Erythroblast (primary cell): Measurements from ENCODE around the gene NT5DC2.
"Not testable (repeated sequence)": the region's sequence is repeated elsewhere in the genome, so short reads cannot be mapped to it uniquely, and the experiment has no call there.

Experiments
- DNase-seq, 2 experiments: peaks; one replicate each; lab custom pipeline; 2025; lab: John Stamatoyannopoulos, UW
- GATA1 ChIP-seq: IDR thresholded peaks from 2 replicates; pipeline ENCODE4 v1.6.1; 2011; ENCODE audit warnings: low read depth, mild to moderate bottlenecking, control low read depth, low read length, moderate library complexity
- POLR2A ChIP-seq: IDR thresholded peaks from 2 replicates; pipeline ENCODE4 v1.6.1; 2011; ENCODE audit warnings: mild to moderate bottlenecking, low read length

Gene NT5DC2

DNA sequence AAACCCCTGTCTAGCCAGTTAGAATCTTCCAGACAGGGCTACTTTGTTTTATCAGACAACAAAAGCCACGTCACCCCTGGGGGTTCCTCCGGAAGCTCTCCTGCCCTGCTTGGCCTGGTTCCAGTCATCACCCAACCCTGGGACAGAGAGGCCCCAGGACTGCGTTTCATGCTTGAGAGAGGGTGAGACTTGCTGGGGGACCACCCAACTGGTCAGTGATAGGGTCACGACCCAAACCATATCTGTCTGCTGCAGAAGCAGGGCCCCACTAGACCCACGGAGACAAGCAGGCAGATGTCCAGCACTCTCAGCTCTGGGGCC, 1.2 kb downstream of the NT5DC2 start:
- TF ChIP-seq POLR2A: peak; percentile 26
- no peak for TF ChIP-seq GATA1

DNA sequence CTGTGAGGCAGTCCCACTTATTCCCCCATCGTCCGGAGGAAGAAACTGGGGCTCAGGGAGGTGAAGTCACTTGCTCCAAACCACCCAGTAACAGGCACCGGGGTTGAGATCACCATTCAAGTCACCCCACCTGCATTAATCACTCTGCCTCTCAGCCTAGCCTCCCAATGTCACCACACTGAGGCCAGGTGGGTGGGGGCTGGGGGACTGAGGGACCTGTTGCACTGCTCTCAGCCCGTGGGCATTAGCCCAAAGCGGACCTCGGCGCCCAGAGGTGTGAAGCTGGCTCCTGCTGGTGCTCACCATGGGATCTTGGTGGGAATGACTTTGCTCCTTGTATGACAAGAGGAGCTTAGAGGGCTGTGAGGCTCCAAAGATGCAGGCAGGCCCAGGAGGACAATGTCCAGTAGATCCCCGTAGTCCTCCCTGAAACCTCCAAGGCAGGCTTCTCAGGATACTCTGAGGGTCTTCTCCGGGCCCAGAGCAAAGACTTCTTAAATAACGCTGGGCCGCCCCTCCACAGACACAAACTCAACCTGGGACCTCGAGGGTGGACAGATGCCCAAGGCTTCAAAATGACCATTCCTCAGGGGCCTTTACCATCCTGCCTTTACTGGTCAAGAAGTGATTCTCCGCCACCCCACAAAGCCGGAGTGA, 1.7 kb downstream of the NT5DC2 start:
- peak in 1 of 2 experiments; percentile 49 for DNase-seq
- TF ChIP-seq POLR2A: no peak
- TF ChIP-seq GATA1: no peak

More for the DNA sequence above, 1.2 kb downstream of the NT5DC2 start:
- DNase-seq: peak; percentile 88 to 93

DNA sequence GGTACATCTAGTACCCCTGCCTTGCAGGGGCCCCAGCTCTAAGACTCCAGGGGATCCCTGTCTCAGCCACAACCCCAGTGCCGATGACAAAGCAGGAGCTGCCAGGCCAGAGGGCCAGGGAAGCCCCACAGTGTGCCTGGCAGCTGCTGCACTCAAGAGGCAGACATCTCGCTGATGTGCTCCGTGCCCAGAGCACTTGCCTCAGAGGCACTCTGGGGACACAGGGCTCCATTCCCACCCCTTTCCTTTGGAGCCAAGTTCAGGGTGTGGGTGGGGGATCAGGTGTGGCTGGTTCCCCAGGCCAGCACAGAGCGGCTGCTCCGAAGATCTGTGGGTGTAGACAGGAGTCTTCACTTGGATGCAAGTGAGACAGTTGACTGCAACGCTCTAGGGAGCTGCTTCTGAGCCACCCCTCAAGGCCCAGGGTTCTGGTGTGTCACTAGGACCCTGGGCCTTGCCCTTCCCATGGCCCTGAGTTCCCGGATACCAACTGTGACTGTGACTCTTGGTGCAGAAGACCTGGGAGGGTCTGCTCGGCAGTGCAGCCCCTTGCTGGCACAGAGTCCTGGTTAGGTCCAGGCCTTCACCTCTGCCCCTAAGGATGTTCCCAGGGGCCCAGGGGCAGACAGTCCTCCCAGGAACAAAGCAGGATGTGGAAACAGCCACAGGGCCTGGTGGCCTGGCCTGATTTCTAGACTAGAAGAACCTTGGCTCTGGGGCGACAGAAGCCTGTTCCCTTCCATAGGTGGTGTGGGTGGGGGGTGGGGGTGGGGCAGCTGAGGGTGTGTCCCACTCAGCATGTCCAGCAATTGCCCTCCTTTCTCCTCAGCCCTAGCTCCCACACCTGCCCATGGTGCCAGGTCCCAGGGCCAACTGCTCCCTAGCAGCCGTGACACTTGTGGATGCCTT, 2.5 kb downstream of the NT5DC2 start:
- no peak for DNase-seq
- TF ChIP-seq GATA1: no peak
- TF ChIP-seq POLR2A: no peak

DNA sequence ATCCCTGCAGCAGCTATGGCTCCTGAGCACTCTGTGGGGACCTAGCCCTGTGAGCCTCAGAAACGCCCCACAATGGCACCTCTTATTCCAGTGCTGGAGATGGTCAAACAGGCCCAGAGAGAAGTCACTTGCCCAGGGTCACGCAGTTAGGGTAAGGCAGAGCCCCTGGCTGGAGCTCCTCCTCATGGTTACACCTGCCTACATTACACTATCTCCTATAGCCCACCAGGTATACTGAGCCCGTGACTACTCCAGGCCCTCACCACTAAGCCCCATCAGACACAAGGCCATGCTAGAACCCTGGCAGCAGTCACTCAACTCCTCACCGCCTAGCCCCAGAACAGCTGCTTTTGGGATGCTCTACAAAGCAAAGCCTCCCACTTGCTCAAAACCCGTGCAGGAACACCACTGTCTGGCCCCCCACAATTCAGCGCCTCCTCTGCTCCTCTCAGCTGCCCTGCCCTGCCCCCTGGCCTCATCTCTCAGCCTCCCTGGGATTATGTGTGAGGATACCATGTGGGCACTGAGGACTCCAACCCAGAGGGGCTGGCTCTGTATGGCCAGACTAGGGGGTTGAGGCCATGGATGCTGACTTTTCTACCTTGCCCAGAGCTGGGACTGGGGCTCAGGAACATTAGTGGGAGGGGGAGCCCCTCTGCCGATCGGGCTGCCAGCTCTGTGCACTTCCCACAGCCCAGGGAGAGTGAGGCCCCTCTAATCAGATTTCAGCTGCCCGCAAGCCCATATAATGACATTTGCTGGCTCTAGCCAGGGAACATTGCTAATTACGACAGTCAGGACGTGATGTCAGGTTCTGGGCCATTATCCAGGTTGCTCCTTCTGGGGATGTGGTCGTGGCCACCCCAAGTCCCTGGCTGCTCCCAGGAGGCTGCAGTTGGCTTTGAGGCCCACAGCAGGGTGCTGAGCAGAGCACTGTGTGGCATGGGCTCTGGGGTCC, 4.0 kb downstream of the NT5DC2 start:
- peak in 1 of 2 experiments; percentile 20 for DNase-seq
- TF ChIP-seq GATA1 (no peak), POLR2A (no peak)

DNA sequence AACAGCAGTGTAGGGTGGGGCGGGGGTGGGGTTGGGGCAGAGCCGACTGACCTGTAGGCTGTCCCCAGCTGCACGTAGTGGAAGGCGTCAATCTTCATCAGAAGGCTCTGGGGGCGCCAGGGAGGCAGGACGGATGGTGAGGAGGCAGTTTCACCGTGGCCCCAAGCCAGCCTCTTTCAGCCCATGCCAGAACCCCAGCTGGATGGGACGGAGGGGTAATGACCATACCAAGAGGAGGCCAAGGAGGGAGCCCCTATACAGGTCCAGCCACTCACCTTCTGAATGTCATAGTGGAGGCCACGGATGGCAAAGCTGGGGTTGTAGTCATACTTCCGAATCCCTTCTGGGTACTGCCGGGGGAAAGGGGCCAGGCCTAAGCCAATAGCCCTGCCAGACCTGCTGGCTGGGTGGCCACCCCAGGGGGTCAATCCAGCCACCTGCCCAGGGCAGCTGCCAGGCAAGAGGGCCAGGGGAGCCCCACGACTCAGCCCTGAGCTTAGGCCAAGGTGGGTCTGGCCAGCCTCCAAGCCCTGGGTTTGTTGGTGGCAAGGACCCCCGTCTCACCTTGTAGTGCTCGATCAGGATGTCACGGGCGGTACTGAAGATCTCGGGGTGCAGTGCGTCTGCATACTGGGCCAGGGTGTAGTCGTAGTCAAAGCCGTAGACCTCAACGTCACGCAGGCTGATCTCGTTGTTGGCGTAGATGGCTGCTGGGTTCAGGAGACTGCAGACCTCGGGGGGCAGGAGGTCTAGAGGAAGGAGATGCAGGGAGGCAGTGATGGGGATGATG, 4.9 kb downstream of the NT5DC2 start:
- TF ChIP-seq POLR2A (no peak), GATA1 (no peak)
- DNase-seq: no peak

DNA sequence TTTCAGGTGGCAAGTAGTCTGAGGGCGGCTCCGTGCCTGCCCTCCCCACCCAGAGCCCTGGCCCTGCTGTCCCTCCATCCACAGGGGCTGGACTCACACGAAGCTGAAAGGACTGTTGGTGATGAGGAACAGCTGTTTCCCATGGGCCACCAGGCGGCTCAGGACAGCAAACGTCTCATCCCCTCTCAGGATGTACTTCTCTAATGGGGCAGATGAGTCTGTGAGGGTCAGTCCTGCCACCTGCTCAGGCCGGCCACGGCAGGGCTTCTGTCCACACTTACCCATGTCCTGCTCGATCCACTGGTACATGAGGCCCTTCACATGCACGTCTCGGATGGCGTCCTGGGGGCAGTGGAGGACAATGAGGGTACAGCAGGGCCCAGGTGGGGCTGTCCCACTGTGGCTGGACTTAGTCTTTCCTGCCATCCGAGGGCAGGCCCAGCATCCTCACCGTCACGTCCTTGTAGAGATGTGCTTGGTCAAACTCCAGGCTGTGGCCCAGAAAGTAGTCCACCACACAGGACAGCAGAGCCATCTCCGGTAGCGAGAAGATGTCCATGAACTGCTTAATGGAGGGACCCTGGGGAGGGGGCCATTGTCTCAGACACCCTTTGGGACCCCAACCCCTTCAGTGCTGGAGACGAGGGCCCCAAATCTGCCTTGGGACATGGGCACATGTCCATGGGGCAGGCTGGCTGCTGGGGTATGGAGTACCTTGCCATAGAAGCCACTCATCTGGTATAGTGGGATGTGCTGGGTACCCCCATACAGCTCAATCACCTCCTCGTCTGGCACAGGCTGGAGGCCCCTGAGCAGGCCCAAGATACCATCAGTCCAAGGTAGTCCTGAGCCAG, 5.7 kb downstream of the NT5DC2 start:
- TF ChIP-seq POLR2A: no peak
- TF ChIP-seq GATA1: no peak
- no peak for DNase-seq

DNA sequence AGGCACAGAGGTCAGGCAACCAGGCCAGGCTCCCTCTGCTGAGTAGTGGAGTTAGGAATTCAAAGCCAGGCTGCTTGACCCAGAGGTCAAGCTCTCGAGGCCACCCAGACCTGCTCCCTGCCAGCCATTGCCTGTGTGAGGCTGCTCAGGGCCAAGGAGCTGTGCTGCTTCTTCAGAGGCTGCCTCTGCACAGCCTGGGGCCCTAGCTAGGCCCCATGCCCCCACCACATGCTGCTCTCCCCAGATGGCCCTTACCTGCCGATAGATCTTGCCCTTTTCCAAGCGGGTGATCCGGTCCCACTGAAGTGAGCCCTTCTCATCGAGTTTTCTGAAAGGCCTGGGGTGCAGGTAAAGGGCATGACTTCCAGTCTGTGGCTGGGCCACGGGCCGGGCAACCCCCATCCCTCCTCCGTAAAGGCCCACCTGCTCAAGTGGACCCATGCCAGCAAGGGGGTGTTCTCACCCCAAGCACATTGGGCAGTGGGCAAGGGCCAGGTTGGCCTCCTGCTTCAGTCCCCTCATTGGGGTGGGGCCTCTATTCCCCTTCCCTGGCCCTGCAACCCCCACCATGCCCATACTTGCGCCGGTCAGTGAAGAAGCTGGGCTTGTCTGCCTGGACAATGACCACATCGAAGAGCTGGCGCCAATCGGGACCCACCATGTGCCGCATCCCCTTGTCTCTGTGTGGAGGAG, 6.5 kb downstream of the NT5DC2 start:
- no peak for TF ChIP-seq GATA1
- TF ChIP-seq POLR2A: no peak
- DNase-seq: no peak

DNA sequence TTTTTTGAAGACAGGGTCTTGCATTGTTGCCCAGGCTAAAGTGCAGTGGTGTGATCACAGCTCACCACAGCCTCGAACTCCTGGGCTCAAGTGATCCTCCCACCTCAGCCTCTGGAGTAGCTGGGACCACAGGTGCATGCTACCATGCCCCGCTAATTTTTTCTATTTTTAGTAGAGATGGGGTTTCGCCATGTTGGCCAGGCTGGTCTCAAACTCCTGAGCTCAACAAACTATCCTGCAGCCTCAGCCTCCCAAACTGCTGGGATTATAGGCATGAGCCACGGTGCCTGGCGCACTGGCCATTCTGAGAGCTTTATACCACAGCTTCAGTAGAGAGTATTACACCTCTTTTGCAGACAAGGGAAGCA, 7.0 kb downstream of the NT5DC2 start:
- not testable (repeated sequence) for DNase-seq

DNA sequence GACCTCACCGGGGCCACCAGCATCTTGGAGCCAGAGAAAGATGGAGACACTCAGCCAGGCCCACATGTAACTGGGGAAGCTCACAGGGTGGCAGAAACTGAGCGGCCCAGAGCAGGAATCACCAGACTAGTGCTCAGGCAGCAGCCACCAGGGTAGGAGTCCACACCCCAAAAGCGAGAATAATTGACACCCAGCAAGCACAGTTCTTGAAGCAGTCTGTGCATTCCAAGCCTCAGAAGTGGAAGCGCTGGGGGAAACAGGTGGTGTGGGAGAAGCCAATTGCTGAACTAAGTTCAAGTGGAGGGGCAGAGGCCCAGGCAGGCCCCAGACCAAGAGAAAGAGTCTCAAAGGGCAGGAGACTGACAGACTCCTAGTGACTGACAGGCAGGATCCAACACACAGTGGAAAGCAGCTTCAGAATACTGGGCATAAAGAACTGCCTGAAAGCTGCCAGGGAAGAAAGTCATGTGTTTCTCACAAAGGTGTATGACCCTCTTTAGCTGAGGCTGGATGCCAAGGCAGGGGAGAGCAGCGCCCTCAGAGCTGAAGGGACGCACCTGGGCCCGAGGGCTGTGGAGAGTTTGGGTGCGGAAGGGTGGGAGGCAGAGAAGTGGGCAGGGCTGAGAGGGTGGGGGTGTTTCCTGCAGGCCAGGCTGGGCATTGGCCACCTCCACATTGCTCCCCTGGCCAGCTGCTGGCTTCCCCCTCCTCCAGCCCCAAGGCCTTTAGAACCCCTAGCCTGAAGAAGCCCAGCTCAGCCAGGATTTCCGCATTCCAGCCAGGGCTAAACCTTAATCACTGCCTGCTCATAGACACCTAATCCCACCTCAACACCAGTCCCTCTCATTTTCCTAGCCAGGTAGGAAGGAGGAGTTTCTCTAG, 7.7 kb downstream of the NT5DC2 start:
- TF ChIP-seq GATA1 (no peak), POLR2A (no peak)
- DNase-seq: no peak

DNA sequence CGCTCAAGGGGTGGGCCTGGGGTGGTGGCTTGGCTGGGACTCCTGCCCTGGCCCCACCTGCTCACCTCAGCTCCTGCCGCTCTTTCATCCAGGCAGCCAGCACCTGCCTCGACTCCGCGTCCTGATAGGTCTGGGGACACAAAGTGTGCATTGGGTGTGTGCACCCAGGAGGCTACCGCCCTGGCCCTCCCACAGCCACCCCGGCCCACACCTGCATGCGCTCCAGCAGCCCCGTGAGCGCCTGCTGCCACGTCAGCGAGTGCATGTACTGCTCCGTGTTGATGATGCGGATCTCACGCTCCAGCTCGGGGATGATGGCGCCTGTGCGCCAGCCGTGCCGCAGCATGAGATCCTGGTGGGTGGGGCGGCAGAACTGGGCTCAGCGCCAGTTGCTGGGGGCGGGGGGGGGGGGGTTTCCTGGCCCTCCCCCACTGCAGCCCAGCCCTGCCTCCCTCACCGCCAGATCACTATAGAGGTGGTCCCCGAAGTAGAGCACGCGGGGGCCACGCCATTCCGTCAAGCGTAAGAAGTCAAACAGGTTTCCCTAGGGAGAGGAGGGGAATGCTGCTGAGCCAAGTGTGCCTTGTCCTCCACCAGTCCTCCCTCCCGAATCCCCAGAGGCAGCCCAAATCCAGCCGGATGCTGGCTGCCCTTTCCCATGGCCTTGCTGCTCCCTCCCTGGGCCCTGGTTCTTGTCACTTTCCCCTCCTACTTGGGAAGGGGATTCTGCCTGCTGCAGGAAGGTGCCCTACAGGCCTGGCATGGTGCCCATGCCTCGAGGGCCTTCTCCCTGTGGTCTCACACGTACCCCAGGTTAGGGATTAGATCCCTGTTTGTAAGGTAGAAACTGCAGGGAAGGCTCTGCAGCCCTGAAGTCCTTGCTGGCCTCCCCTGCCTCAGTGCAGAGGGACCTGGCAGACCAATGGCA, 8.6 kb downstream of the NT5DC2 start:
- no peak for DNase-seq
- TF ChIP-seq POLR2A (no peak), GATA1 (no peak)
